Stimulated activated CD8-positive, alpha-beta memory T cell treated with anti-CD3 and anti-CD28 coated beads, Interleukin-7, amount 100 ng/mL, for 1 hour (primary cell): ENCODE data around the gene OR4D6.
"Not testable (repeated sequence)": the region's sequence is repeated elsewhere in the genome, so short reads cannot be mapped to it uniquely, and the experiment has no call there.

Source experiments
- DNase-seq, 2 donors: peaks; one replicate each; pipeline ENCODE4 v3.0.0-alpha.2; 2020; ENCODE audit warnings: low read depth in 2 of 2

Gene OR4D6

GRCh38 chr11:59456661-59457060 is at the start of gene OR4D6:
TSS of gene OR4D6 (plus strand) at chr11:59456961. CDS start at chr11:59456961, 0 bp downstream.
- DNase-seq = no peak

GRCh38 chr11:59413646-59414045 is 43.1 kb upstream of the OR4D6 start:
- no peak for DNase-seq

GRCh38 chr11:59415111-59415510 is 41.6 kb upstream of the OR4D6 start:
- no peak for DNase-seq

GRCh38 chr11:59416613-59417012 is 40.1 kb upstream of the OR4D6 start:
- DNase-seq = no peak

DNA sequence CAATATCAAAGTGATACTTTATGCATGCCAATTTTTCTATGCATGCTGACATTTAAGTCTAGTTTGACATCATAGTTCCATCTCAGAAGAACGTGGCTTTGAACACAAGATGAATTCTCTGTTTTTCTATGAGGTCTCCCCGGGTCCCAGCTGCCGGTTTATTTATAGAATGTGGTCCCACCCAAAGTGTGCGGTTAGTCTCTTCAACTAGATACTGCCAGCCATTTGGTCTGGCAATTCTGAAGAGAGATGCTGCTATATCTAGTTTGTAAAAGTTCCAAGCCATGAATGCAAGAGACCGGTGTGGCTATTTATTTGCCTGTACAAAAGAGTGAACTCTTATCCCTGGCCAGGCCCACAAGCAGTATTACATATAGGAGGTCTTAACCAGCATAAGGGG is 39.7 kb upstream of the OR4D6 start:
- DNase-seq = no peak

- no peak for DNase-seq
Measured at GRCh38 chr11:59418156-59418555, 38.6 kb upstream of the OR4D6 start.

- DNase-seq = no peak
Measured at GRCh38 chr11:59423835-59424234, 32.9 kb upstream of the OR4D6 start.

DNA sequence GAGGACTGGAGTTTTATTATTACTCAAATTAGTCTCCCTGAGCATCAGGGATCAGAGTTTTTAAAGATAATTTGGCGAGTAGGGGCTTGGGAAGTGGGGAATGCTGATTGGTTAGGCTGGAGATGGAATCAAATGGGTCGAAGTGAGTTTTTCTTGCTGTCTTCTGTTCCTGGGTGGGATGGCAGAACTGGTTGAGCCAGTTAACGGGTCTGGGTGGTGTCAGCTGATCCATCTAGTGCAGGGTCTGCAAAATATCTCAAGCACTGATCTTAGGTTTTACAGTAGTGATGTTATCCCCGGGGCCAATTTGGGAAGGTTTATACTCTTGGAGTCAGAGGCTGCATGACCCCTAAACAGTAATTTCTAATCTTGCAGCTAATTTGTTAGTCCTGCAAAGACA is 31.6 kb upstream of the OR4D6 start:
- DNase-seq = no peak

DNA sequence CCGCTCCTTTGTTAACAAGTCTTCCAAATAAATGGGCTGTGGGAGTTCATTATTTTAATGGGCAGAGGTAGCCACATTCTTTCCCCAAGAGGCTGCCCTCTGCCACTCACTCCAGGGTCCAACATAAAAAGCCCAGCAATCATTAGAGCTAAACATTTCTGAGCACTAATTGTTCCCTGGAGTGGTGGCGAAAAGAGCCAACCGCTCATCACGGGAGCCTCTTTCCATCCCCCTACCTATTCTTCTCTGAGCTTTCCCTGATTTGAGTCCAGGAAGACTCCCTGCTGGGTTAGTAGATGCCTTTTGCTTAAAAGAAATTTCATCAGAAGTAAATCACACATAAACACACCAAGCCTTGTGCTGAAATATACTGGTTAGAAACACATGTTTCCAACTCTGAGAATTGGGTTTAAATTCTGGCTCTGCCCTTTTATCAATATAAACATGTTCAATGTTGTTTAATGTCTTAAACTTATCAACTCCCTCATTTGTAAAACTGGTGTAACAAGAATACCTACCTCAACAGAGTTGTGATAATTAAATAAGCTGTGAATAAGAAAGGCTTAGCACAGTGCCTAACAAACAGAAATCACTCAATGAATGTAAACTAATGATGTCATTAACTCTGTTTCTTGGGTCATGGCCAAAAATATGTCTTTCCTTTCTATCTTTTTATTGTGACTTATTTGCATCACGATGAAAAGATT is 30.2 kb upstream of the OR4D6 start, which contains the start of gene OR5A2:
Gene OR5A2 (minus strand): TSS at position 53 of the 707 bp plus-strand sequence. CDS start 3,460 bp downstream, outside the sequence.
- no peak for DNase-seq

DNA sequence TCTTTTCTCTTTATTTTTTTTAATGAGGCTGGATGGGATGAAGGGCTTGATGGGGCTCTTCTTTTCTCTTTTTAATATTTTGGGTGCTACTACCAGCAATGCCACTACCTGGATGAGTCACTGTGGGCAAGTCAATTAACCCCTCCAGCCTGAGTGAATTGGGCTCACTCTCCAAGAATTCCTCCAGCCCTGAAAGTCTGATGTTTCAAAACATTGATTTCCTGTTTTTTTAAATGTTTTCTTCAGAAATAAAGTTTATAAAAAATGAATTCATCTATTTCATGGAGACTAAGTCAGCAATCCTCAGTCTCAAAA is 29.7 kb upstream of the OR4D6 start:
- no peak for DNase-seq

DNA sequence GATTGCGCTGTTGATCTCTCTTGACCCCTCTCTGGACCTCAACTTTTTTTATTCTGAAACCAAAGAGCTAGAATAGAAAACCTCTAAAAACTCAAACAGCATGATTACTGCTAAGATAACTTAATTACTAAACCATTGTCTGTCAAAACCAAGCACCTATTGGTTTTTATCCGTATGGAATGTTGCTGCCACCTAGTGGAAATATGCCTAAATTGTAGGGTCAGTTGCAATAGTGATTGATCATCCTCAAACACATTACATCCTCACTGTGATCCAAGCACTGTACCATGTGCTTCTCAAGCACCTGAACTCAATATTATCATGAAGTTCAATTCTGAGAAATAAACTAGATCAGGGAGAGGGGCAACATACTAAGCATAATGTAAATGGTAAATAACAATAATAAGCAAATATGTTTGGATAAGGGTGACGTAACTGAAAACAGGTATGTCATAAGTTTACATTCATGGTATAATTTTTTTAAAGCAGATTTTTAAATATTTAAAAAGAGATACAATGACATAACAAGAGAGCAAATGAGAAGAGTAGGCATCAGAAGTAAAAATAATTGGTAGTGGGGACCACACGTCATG is 26.7 kb upstream of the OR4D6 start:
- no peak for DNase-seq

GRCh38 chr11:59436169-59436568 is 20.6 kb upstream of the OR4D6 start, which contains the start of gene OR5A1:
TSS of gene OR5A1 (plus strand) at chr11:59436469. CDS start at chr11:59443169, 6,700 bp downstream.
- no peak for DNase-seq

DNA sequence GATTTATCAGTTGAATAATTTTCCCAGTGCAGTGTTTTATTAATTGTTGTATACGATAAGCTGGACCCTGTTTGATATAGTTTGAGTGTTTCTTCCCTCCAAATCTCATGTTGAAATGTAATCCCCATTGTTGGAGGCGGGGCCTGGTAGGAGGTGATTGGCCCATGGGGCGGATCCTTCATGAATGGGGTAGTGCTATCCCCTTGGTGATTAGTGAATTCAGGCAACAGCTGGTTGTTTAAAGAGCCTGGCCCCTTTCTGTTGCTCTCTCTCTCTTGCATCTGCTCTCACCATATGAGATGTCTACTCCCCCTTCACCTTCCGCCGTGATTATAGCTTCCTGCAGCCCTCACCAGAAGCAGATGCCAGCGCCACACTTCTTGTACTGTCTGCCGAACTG is 19.0 kb upstream of the OR4D6 start:
- no peak for DNase-seq

- DNase-seq = not testable (repeated sequence)
Measured at GRCh38 chr11:59445624-59446023, 11.1 kb upstream of the OR4D6 start.

DNA sequence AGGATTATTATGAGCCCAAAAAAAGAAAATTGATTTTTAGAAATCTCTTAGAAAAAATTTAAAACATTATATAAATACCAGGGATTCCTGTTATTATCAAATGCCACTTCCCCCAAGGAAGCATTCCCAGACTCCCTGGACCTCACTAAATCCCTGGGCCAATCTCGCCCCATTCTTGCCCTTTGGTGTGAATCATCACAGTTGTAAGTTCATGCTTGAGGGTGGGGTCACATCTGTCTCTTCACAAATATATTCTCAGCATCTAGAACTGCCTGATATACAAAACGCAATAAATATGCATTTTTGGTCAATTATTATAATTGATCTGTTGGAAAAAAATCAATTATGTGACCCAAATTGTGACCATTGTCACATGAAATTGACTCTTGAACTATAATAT is 8.3 kb upstream of the OR4D6 start:
- no peak for DNase-seq

- DNase-seq = no peak
Measured at GRCh38 chr11:59459916-59460315, 3.2 kb downstream of the OR4D6 start.

GRCh38 chr11:59463190-59463641 is 6.5 kb downstream of the OR4D6 start:
- DNase-seq = no peak

GRCh38 chr11:59473015-59473414 is 16.3 kb downstream of the OR4D6 start, which contains the start of gene OR4D10:
TSS of gene OR4D10 (plus strand) at chr11:59473315. CDS start at chr11:59477430, 4,115 bp downstream.
- DNase-seq = no peak

DNA sequence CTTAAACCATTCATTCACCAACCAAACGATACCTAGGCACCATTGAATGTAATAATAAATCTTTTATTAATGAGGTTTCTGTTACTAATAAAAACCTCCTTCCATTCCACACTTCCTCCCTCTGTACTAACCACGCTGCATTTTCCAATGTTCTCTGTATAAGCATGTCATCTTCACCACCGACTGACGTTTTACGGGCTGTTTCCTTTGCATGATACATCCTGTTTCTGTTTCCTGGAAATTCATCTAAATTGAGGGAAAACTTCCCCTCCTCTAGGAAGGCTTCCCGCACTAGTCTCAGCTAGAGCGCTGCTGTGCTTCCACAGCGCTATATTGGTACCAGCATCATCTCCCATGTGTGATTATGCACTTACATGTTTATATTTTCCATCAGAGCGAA is 18.4 kb downstream of the OR4D6 start:
- no peak for DNase-seq

DNA sequence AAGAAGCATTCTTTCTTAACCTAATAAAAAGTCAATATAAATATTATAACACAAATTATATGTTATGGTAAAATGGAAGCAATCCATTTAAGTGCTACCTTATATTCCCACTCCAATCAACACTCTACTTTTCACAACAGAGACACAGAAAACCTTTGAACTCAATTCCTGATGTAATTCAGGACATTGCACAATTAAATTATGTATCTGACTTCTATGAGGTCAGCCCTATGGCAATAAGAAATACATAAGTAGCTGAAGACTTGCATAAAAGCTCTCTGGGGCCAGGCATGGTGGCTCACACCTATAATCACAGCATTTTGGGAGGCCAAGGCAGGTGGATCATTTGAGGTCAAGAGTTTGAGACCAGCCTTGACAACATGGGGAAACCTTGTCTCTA is 23.1 kb downstream of the OR4D6 start:
- DNase-seq = no peak

- DNase-seq = no peak
Measured at GRCh38 chr11:59480359-59480758, 23.6 kb downstream of the OR4D6 start.

GRCh38 chr11:59501931-59502330 is 45.2 kb downstream of the OR4D6 start:
- no peak for DNase-seq

DNA sequence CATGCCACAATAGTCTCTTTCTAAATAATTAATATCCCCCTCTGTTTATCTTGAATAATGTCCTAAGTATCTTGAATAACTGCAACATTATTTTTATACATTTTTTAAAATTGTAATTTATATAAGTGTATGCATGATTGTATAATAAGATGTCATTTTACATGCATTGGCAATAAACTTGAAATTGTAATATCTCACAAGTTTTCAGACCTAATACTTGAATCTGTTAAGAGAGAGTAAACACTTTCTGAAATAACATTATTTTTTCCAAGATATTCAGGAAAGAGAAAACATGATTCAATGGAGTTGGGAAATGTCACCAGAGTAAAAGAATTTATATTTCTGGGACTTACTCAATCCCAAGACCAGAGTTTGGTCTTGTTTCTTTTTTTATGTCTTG is 46.5 kb downstream of the OR4D6 start, which contains the start of gene OR4D11:
Gene OR4D11 (plus strand): TSS at position 301 of the 400 bp plus-strand sequence. CDS start 0 bp downstream, at position 301.
- no peak for DNase-seq
